Endothelial cell of umbilical vein (primary cell): ENCODE results near the gene POLR2L. TPM values are rescaled to one million over a fixed set of nuclear protein-coding genes. Genes with fewer than 3 reads are reported as not detected.

ENCODE experiments used
- BruUV-seq: library from RNA; stranded (reverse); fragments of 400-500 nt; replicated peaks from 2 replicates; lab custom pipeline; 2021; lab: Mats Ljungman, UMichigan
- CTCF ChIA-PET: fragments of 300-600, 350-600 bp; sonication (Branson Sonifier 250); formaldehyde crosslinking; loops from one replicate; lab custom pipeline; 2021; ENCODE audit warnings: antibody characterized with exemption, inconsistent platforms; lab: Charles Lee
- POLR2A ChIA-PET: fragments of 300-600, 350-600 bp; sonication (Branson Sonifier 250); formaldehyde crosslinking; loops from one replicate; lab custom pipeline; 2021; ENCODE audit warnings: antibody characterized with exemption, inconsistent platforms; lab: Charles Lee
- DNase-seq: peaks from one replicate; pipeline ENCODE4 v3.0.0-alpha.2; 2011; ENCODE audit warnings: low read depth, low spot score
- FAIRE-seq: peaks from 2 replicates; lab custom pipeline; 2011; peaks lifted over from hg19 to GRCh38; lab: Jason Lieb, UNC
- H2AFZ ChIP-seq: 2 replicates; pipeline ENCODE4 v1.6.0; 2012; ENCODE audit warnings: low read depth, low read length, control low read depth, inconsistent platforms
- H3K27ac ChIP-seq: 2 replicates; pipeline ENCODE4 v1.5.1; 2011; ENCODE audit warnings: low read depth, mild to moderate bottlenecking, control low read depth, low read length, moderate library complexity; ENCODE audit not compliant: insufficient read depth
- H3K27me3 ChIP-seq, 2 experiments: 2 replicates each; pipeline versions ENCODE4 v1.6.0 to v1.6.1; 2011; ENCODE audit warnings: low read length in 2 of 2, mixed read lengths in 1 of 2; ENCODE audit not compliant: control insufficient read depth in 2 of 2, insufficient read depth in 2 of 2
- H3K36me3 ChIP-seq, 2 experiments: 2 replicates in 1 of 2; 3 replicates in 1 of 2; pipeline ENCODE4 v1.5.1; 2011; ENCODE audit warnings: low read length in 2 of 2, mild to moderate bottlenecking in 1 of 2, moderate library complexity in 1 of 2; ENCODE audit not compliant: control insufficient read depth in 2 of 2, insufficient read depth in 2 of 2; ENCODE audit errors: extremely low read depth in 1 of 2
- H3K4me1 ChIP-seq: 3 replicates; pipeline ENCODE4 v1.5.1; 2011; ENCODE audit warnings: mild to moderate bottlenecking, low read length; ENCODE audit not compliant: control insufficient read depth, insufficient read depth; ENCODE audit errors: extremely low read depth
- H3K4me2 ChIP-seq: 2 replicates; pipeline ENCODE4 v1.6.1; 2011; ENCODE audit warnings: low read length, control low read depth, mixed read lengths; ENCODE audit not compliant: insufficient read depth
- H3K4me3 ChIP-seq, 3 experiments: fragments of 200-600 bp in 1 of 3; sonication (generic), shearing (Covaris generic) in 1 of 3; replicated peaks in 1 of 3; 2 replicates each; pipeline ENCODE4 v1.5.1; 2011 to 2016; ENCODE audit warnings: control low read depth in 3 of 3, low read length in 3 of 3, mild to moderate bottlenecking in 2 of 3, inconsistent platforms in 1 of 3, low read depth in 1 of 3, moderate library complexity in 1 of 3; ENCODE audit not compliant: insufficient read depth in 1 of 3
- H3K79me2 ChIP-seq: 2 replicates; pipeline ENCODE4 v1.6.0; 2012; ENCODE audit warnings: low read length, inconsistent platforms; ENCODE audit not compliant: control insufficient read depth, insufficient read depth
- H3K9ac ChIP-seq: replicated peaks from 2 replicates; pipeline ENCODE3; 2011; ENCODE audit warnings: low read length, control low read depth; ENCODE audit not compliant: insufficient read depth; ENCODE audit errors: extremely low read depth
- H3K9me1 ChIP-seq: replicated peaks from 3 replicates; pipeline ENCODE4 v1.6.0; 2011; ENCODE audit warnings: mild to moderate bottlenecking, low read length; ENCODE audit not compliant: control insufficient read depth, insufficient read depth; ENCODE audit errors: extremely low read depth
- H3K9me3 ChIP-seq: replicated peaks from 2 replicates; pipeline ENCODE4 v1.5.1; 2012; ENCODE audit warnings: low read length, inconsistent platforms; ENCODE audit not compliant: control insufficient read depth, insufficient read depth
- H4K20me1 ChIP-seq: replicated peaks from 2 replicates; pipeline ENCODE3; 2011; ENCODE audit warnings: mild to moderate bottlenecking, low read length; ENCODE audit not compliant: control insufficient read depth, insufficient read depth; ENCODE audit errors: extremely low read depth
- EZH2 ChIP-seq: IDR thresholded peaks from 2 replicates; pipeline ENCODE4 v1.6.1; 2012; ENCODE audit warnings: borderline replicate concordance, low read depth, mild to moderate bottlenecking, moderate library complexity, low read length, inconsistent platforms; ENCODE audit not compliant: severe bottlenecking
- FOS ChIP-seq: IDR thresholded peaks from 2 replicates; pipeline ENCODE4 v1.6.1; 2011; ENCODE audit warnings: mild to moderate bottlenecking, low read length, moderate library complexity, borderline replicate concordance; ENCODE audit not compliant: insufficient read depth
- GATA2 ChIP-seq: IDR thresholded peaks from 2 replicates; pipeline ENCODE4 v1.7.0; 2011; ENCODE audit warnings: low read depth, mild to moderate bottlenecking, moderate library complexity, mixed read lengths, low read length; ENCODE audit not compliant: insufficient read length, insufficient read depth
- JUN ChIP-seq: IDR thresholded peaks from 2 replicates; pipeline ENCODE4 v1.6.1; 2011; ENCODE audit warnings: borderline replicate concordance, low read depth; ENCODE audit not compliant: insufficient read length, insufficient read depth
- MYC ChIP-seq: IDR thresholded peaks from one replicate; pipeline ENCODE4 v1.6.1; 2011; ENCODE audit warnings: mild to moderate bottlenecking, low read depth, low read length
- POLR2A ChIP-seq: IDR thresholded peaks from 2 replicates; pipeline ENCODE4 v1.6.1; 2012; ENCODE audit warnings: low read depth, mild to moderate bottlenecking, control low read depth, low read length
- POLR2AphosphoS5 ChIP-seq: IDR thresholded peaks from 2 replicates; pipeline ENCODE4 v1.6.1; 2012; ENCODE audit warnings: low read depth, mild to moderate bottlenecking, control low read depth, low read length, moderate library complexity; ENCODE audit not compliant: insufficient read depth
- dilution Hi-C: fragments of 300-500 bp; cut with MboI; formaldehyde crosslinking; loops from one replicate; pipeline ENCODE4 v1.15.0; 2019; ENCODE audit warnings: low sequenced_read_pairs; ENCODE audit not compliant: extremely low pct_ligation_motif_present
- intact Hi-C: fragments of 100-400 bp; cut with micrococcal nuclease; formaldehyde crosslinking; loops from one replicate; pipeline ENCODE4 v1.10.0; 2022
- polyA plus RNA-seq, 4 experiments: library from polyadenylated mRNA; depleted of rRNA in 3 of 4; stranded (reverse) in 3 of 4; unstranded in 1 of 4; fragments of >200 nt; gene quantifications; 2 replicates each; pipeline versions ENCODE4 v1.2.1 to v1.2.3, GENCODE V29; 2011 to 2012; ENCODE audit warnings: missing spikeins in 1 of 4
- total RNA-seq: library from RNA; stranded (reverse); gene quantifications from 2 replicates; pipeline ENCODE4 v1.2.3, GENCODE V29; 2021
- TF ChIP-seq, protein P1 (sequence below), 2 donors: IDR thresholded peaks; 1 replicate in 1 of 2; 2 replicates in 1 of 2; pipeline ENCODE4 v1.5.1; 2011; ENCODE audit warnings: low read length in 2 of 2, mild to moderate bottlenecking in 2 of 2, moderate library complexity in 2 of 2, control low read depth in 1 of 2, inconsistent platforms in 1 of 2, low read depth in 1 of 2; ENCODE audit not compliant: insufficient read depth in 1 of 2; ENCODE audit errors: extremely low read depth in 1 of 2
- TF ChIP-seq, protein P2 (sequence below): IDR thresholded peaks from 2 replicates; pipeline ENCODE4 v1.6.1; 2011; ENCODE audit not compliant: insufficient read depth, insufficient read length

Gene POLR2L
- total and polyA plus RNA-seq, 2 donors (not counting 3 experiments of a cell fraction or from before 2014, with no cell fraction given): 146 to 259 TPM

- no peaks in the 10 kb centered on the region for H3K9me3 ChIP-seq
- H3K4me2 ChIP-seq: no peak overlapping the region
- no peak for FAIRE-seq
- H4K20me1 ChIP-seq: no peaks in the 10 kb centered on the region
- no peaks in the 10 kb centered on the region for H3K9me1 ChIP-seq
- H3K4me1 ChIP-seq: no peaks in the 10 kb centered on the region
- H3K79me2 ChIP-seq: no peaks in the 10 kb centered on the region
- dilution Hi-C loops: no loop called here
- no peak overlapping the region for H3K4me3 ChIP-seq
- no peak for DNase-seq
- no peak for TF ChIP-seq JUN
- TF ChIP-seq, protein P1, sequence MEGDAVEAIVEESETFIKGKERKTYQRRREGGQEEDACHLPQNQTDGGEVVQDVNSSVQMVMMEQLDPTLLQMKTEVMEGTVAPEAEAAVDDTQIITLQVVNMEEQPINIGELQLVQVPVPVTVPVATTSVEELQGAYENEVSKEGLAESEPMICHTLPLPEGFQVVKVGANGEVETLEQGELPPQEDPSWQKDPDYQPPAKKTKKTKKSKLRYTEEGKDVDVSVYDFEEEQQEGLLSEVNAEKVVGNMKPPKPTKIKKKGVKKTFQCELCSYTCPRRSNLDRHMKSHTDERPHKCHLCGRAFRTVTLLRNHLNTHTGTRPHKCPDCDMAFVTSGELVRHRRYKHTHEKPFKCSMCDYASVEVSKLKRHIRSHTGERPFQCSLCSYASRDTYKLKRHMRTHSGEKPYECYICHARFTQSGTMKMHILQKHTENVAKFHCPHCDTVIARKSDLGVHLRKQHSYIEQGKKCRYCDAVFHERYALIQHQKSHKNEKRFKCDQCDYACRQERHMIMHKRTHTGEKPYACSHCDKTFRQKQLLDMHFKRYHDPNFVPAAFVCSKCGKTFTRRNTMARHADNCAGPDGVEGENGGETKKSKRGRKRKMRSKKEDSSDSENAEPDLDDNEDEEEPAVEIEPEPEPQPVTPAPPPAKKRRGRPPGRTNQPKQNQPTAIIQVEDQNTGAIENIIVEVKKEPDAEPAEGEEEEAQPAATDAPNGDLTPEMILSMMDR (IDR thresholded peaks at IDR 0.05; ENCODE audit: extremely low read depth in 1 of 2, insufficient read depth in 1 of 2, low read depth in 1 of 2, low read length in 2 of 2): no peak
- H3K27ac ChIP-seq: no peak overlapping the region
- no peak overlapping the region for H3K9ac ChIP-seq
- BruUV-seq: no TSS peak
- intact Hi-C loops: no loop called here
- CTCF ChIA-PET: interaction anchor here (1.3 kb wide), 1 partner anchor 160 kb away, joined by 3 read pairs; no protein-coding TSS in a partner anchor
- no peak overlapping the region for H2AFZ ChIP-seq
- peaks cover 0 to 5% of the 10 kb centered on the region in 2 experiments for H3K36me3 ChIP-seq
- POLR2A ChIA-PET: no interaction called here
- H3K27me3 ChIP-seq: no peaks in the 10 kb centered on the region
These were observed 48.6 kb upstream of the POLR2L start for GRCh38 chr11:890794-891540.

DNA sequence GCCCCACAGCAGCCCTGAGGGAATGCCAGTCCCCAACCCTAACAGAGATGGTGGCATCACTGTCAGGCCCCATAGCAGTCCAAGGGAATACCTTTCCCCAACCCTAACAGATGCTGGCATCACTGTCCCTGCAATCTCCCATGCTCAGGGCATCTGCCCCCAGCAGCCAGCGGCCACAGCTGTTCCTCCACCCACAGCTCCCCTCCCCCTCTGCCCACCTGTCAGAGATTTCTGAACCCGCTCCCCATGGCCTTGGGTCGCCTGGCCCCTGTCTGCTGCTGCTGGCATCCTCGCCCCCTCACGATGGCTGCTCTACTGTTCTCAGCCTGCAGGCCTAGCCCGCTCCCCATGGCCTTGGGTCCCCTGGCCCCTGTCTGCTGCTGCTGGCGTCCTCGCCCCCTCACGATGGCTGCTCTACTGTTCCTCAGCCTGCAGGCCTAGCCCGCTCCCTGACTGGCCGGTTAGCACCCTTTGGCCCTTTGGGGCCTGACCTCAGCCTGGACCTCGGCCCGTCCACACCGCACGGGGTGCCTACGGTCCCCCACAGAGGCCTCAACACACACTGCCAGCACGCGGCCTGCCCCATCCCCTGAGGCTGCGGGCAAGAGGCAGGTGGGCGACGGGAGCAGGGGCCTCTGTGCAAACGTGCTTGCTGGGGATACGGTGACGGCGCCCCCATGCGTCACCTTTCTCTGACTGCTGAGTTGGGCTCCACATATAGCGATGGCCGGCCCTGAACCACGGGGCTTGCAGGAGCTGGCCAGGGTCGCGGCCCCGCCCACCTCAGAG is 47.6 kb upstream of the POLR2L start:
- ChIA-PET CTCF (no interaction called here), POLR2A (no interaction called here)
- no peak overlapping the region for H3K27ac ChIP-seq
- peaks cover 0 to 5% of the 10 kb centered on the region in 2 experiments for H3K36me3 ChIP-seq
- intact Hi-C loops: no loop called here
- no peak overlapping the region for H3K4me3 ChIP-seq
- H3K4me2 ChIP-seq: no peak overlapping the region
- no peaks in the 10 kb centered on the region for H3K79me2 ChIP-seq
- DNase-seq: no peak
- no peaks in the 10 kb centered on the region for H3K9me1 ChIP-seq
- H3K4me1 ChIP-seq: no peaks in the 10 kb centered on the region
- FAIRE-seq: no peak
- no peak overlapping the region for H2AFZ ChIP-seq
- dilution Hi-C loops: no loop called here
- no peaks in the 10 kb centered on the region for H3K9me3 ChIP-seq
- TF ChIP-seq POLR2AphosphoS5 (no peak), POLR2A (no peak), GATA2 (no peak), MYC (no peak), EZH2 (no peak), JUN (no peak), FOS (no peak)
- TF ChIP-seq, protein P1 (IDR thresholded peaks at IDR 0.05; ENCODE audit: extremely low read depth in 1 of 2, insufficient read depth in 1 of 2, low read depth in 1 of 2, low read length in 2 of 2): no peak
- TF ChIP-seq, protein P2, sequence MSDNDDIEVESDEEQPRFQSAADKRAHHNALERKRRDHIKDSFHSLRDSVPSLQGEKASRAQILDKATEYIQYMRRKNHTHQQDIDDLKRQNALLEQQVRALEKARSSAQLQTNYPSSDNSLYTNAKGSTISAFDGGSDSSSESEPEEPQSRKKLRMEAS: no peak
- no peaks in the 10 kb centered on the region for H3K27me3 ChIP-seq
- no TSS peak for BruUV-seq
- H4K20me1 ChIP-seq: no peaks in the 10 kb centered on the region
- H3K9ac ChIP-seq: no peak overlapping the region
